Epithelial cell of esophagus (primary cell): Measurements from ENCODE around the gene SELENOV.
A peak's percentile ranks its signal among the peaks of the same experiment; 100 is the strongest.

Experiments
- DNase-seq: peaks from one replicate; pipeline ENCODE4 v3.0.0; 2010; ENCODE audit warnings: low read depth
- H3K4me3 ChIP-seq: 2 replicates; pipeline ENCODE4 v1.5.1; 2011; ENCODE audit warnings: mild to moderate bottlenecking, low read length, control low read depth
- TF ChIP-seq, protein P1 (sequence below): IDR thresholded peaks from 2 replicates; pipeline ENCODE4 v1.5.1; 2011; ENCODE audit warnings: low read depth, mild to moderate bottlenecking, low read length, control low read depth, inconsistent platforms; ENCODE audit not compliant: insufficient read depth; ENCODE audit errors: missing control alignments

The SELENOV gene

GRCh38 chr19:39533791-39534190 lies 18.9 kb downstream of the SELENOV start:
- DNase-seq = no peak
- no peak overlapping the region for H3K4me3 ChIP-seq
- TF ChIP-seq, protein P1, sequence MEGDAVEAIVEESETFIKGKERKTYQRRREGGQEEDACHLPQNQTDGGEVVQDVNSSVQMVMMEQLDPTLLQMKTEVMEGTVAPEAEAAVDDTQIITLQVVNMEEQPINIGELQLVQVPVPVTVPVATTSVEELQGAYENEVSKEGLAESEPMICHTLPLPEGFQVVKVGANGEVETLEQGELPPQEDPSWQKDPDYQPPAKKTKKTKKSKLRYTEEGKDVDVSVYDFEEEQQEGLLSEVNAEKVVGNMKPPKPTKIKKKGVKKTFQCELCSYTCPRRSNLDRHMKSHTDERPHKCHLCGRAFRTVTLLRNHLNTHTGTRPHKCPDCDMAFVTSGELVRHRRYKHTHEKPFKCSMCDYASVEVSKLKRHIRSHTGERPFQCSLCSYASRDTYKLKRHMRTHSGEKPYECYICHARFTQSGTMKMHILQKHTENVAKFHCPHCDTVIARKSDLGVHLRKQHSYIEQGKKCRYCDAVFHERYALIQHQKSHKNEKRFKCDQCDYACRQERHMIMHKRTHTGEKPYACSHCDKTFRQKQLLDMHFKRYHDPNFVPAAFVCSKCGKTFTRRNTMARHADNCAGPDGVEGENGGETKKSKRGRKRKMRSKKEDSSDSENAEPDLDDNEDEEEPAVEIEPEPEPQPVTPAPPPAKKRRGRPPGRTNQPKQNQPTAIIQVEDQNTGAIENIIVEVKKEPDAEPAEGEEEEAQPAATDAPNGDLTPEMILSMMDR = no peak

- no peak for DNase-seq
- H3K4me3 ChIP-seq = peak overlapping the region; percentile 88
- TF ChIP-seq, protein P1 = no peak
Observed at GRCh38 chr19:39539165-39539517, 24.2 kb downstream of the SELENOV start.

DNA sequence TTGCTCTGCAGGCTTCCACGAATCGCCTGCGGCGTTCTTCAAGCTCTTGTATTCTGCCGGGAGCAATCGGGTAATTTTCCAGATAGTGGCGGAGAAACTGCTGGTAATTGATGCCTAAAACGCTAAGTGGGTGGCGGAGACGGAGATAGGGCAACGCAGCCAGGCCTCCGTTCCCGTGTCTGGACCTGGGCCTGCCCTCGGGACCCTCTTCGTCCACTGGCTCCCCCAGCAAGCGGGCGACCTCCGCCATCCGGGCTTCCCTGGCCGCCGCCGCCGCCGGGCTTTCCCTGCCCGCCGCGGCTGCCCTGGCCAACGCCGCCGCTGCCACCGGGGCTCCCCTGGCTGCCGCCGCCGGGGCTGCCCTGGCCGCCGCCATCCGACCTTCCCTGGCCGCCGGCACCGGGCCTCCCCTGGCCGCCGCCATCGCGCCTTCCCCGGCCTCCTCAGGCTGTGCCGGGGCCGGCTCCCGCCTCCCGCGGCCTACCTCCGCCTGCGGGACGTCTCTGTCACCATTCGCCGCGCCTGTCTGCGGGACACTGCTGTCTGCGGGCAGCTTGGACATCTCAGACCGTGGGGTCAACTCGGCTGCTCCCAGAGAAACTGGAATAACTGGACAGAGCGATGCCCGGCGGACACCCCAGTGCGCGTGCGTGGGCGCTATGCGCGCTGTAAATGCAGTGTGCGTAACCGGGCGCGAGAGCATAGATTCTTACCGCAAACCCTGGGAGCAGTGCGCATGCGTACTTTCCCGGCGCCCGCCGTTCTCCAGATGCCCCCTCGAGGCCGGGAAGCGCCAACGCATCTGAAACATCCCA lies 24.8 kb downstream of the SELENOV start, which contains the start of gene EID2:
EID2 (minus strand) TSS at position 644 of the 815 bp plus-strand sequence; CDS start at position 562, 82 bp downstream.
- H3K4me3 ChIP-seq = peak within 1 kb of the TSS; percentile 88
- TF ChIP-seq, protein P1 = peak; percentile 84
- DNase-seq = peak; percentile 94

DNA sequence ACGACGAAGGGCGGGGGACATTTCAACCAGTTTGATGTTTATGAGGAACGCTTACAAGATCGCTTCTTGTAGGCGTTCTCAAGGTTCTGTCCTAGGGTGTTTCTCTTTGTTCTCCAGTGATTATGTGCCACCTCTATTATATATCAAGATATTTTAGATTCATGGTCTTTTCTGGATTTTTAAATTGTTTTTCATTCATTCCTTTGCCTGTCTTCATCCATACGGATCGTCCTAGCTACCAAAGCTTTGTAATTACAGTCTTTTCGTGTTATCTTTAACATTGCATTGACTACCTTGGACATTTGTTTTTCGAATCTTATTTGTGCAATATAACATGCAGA lies 25.4 kb downstream of the SELENOV start:
- H3K4me3 ChIP-seq = no peak overlapping the region
- TF ChIP-seq, protein P1 = no peak
- DNase-seq = no peak

- H3K4me3 ChIP-seq = no peak overlapping the region
- DNase-seq = peak; percentile 20
- TF ChIP-seq, protein P1 = no peak
Observed at GRCh38 chr19:39542206-39542605, 27.3 kb downstream of the SELENOV start.

- TF ChIP-seq, protein P1 = no peak
- no peak overlapping the region for H3K4me3 ChIP-seq
- DNase-seq = peak; percentile 96
Observed at GRCh38 chr19:39543477-39543857, 28.5 kb downstream of the SELENOV start.
